NCI-H2196 (cell line): ENCODE measurements around the gene NAT14.
A peak's percentile ranks its signal among the peaks of the same experiment; 100 is the strongest.
"Not testable (repeated sequence)": the region's sequence is repeated elsewhere in the genome, so short reads cannot be mapped to it uniquely, and the experiment has no call there.

Source experiments
- DNase-seq: peaks from one replicate; lab custom pipeline; 2025; ENCODE audit not compliant: unreplicated experiment; lab: John Stamatoyannopoulos, UW

The NAT14 gene, protein sequence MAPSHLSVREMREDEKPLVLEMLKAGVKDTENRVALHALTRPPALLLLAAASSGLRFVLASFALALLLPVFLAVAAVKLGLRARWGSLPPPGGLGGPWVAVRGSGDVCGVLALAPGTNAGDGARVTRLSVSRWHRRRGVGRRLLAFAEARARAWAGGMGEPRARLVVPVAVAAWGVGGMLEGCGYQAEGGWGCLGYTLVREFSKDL

DNA sequence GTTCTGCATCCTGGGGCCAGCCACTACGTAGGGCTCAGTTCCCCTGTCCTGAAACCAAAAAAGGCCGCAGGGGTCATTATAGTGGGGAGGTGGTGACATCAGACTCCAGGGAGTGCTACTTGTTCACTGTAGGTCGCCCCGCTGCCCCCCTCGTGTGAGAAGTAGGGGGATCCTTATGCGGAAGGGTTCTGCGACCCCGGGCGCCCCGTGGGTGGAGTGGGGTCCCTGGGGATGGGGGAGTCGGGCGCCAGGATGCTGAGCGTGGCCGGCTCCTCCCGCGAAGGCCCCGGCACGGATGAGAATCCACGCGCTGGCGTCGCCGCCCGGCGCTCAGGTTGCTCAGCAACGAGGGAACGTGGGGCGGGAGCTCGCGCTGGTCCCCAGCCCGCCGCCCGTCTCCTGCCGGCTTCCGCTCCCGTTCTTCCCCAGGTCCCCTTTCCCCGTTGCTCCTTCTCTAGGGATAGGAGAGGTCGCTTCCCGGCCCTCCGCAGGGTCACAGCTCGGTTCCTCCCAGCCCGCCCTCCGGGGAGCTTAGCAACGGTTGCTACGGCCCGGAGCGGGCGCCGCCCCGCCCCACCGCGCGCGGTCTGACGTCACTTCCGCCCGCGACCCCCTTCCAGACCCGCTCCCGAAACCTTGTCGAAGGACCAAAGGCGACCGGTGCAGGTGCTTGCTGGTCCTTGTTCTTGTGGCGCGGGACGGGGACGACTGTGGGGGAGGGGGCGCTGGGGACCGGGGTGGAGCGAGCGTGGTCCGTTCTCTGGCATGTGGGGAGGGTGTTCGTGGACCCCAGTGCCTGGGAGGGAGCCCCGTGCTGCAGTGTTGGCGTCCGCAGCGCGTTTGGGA is at the start of gene NAT14:
TSS of gene NAT14 (plus strand) at position 596 of the 846 bp plus-strand sequence. CDS start 521 bp downstream, outside the sequence.
- peak; percentile 68 for DNase-seq

DNA sequence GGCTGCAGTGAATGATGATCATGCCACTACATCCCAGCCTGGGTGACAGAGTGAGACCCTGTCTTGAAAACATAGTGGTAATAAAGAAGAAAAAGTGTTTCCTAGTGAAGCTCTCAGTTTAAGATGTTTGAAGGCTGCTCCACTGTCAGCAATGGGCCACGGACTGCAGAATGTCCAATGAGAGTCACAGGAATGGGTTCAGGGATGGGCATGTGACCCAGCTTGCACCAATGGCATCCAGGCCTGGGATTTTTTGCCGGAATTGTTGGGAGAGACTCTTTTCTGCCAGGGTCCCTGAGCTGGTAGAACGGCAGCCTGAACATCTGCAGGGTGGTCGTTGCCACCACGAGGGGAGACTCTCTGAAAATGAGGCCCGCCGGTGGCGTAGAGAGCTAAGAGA is 48.1 kb upstream of the NAT14 start:
- DNase-seq, result no peak

DNA sequence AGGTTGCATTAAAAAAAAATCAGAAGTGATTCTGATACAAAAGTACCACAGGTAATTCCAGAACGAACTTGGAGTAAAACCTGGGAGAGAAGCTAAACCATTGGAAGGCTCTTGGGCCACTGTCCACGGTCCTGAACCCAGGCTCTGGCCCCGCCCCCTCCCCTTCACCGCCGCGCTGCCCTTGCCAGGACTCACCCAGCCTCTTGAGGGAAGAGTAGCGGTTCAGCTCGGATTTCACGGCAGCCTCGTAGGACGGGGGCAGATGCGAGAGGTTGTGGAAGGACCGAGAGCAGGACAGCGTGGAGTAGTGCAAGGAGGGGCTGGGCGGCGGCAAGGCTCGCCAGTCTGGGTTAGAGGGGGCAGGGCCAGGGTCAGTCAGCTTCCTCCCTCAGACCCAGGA is 47.6 kb upstream of the NAT14 start:
- peak; percentile 70 for DNase-seq

DNA sequence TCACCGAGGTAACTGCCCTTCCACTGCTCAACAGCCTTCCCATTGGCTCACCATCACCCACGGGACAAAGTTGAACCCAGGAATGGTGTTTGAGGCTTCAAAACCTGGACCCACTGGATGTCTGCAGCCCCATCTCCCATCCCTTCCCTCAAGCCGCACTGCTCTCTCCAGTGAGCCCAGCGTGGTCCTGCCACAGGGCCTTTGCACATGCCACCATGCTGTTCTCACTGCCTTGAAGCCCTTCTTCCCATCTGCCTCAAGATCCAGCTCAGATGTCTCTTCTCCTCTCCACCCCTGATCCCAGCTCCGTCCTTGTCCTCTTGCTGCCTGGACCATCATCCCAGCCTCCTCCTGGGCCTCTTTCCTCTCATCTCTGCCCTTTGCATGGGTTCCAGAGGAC is 45.9 kb upstream of the NAT14 start:
- no peak for DNase-seq

DNA sequence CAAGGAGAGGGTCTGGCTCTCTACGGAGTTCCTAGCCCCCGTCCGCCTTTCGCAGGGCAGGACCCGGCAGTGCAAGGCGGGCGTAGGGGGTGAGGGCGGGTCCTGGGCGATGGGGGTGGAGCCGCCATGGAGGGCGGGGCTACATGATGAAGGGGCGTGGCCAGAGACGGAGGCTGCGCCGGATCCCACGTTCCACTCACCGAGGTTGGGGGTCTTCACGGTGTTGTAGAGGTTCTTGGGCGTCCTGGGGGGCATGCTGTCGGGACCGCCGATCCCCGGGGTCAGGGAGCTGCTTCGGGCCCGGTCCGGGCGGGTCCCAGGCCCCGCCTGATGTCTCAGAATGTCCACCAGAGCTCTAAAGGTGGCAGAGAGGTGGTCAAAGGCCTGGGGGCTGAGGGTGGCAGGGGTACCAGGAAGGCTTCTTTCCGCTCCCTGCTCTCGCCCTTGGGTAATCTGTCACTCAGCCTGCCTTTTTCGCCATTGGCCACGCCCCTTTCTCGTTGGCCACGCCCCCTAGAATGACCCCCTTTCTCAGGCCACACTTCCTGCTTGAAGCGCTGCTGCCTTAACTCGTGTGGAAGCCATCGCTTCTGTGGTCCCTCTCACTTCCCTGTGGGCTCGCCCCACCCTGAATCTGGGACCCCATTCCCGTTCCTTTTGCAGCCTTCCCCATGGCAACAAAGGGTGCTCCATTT is 44.4 kb upstream of the NAT14 start:
- DNase-seq, result no peak

DNA sequence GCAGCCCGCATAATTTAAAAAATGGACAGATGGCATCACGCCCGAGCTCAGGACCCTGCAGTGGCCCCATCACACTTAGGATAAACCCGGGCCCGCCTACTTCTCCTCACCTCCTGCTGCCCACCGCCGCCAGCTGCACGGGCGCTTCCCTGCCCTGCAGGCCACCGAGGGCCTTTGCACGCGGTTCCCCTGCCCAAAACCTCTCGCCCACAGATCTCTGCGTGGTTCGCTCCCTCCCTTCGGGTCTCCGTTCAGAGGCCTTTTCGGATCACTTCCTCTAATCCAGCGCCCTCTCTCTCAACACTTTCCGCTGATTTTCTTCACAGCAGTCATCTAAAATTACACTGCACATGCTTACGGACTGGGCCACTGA is 43.7 kb upstream of the NAT14 start:
- no peak for DNase-seq

DNA sequence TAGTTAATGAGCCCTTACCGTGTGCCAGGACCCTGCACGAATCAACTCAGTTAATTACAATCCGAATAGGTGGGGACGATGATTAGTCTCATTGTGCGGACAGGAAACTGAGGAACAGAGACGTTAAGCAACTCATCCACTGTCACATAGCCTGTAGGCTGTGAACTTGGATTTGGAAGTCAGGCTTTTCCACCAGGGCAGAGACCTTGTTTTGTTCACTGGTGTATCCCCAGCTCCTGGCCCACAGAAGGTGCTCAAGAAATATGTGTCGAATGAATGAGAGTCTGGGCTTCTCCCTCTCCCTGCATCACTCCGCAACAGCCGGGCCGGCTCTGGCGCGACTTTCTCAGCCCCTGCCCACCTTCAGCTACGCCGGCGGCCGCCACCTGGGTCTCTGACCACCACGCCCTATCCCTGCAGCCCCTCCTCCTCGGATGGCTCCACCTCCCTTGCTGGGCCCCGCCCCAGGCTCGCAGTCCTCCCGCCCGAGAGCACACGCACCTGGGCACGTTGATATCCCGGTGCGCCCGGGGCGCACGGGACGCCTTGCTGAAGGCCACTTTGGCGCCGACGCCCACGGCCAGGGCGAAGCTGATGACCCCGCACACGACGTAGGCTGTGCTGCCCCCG is 43.2 kb upstream of the NAT14 start:
- peak; percentile 66 for DNase-seq

DNA sequence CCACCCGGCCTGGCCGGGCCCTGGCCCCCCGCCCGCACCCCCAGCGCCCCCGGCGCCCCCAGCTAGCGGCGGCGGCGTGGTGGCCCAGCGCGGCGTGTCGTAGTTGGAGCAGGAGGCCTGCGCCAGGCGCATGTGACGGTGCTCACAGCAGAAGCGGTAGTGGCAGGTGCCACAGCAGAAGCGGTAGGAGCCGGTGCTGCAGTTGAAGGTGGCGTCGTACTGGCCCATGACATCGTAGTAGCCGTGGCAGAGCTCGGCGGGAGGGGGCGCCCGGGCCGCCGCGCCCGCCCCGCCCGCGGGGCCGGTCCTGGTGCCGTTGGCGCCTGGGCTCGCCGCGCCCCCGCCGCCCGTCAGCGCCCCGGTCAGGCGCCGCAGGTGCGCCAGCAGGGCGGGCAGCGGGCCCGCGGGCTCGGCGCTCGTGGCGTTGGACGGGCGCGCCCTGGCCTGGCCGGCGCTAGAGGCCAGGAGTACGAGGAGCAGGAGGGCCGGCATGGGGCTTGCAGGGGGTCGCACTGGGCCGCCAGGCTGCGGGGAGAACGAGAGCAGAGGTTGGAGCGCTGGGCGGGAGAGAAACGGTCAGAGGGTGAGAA is 42.5 kb upstream of the NAT14 start:
- peak; percentile 51 for DNase-seq

DNA sequence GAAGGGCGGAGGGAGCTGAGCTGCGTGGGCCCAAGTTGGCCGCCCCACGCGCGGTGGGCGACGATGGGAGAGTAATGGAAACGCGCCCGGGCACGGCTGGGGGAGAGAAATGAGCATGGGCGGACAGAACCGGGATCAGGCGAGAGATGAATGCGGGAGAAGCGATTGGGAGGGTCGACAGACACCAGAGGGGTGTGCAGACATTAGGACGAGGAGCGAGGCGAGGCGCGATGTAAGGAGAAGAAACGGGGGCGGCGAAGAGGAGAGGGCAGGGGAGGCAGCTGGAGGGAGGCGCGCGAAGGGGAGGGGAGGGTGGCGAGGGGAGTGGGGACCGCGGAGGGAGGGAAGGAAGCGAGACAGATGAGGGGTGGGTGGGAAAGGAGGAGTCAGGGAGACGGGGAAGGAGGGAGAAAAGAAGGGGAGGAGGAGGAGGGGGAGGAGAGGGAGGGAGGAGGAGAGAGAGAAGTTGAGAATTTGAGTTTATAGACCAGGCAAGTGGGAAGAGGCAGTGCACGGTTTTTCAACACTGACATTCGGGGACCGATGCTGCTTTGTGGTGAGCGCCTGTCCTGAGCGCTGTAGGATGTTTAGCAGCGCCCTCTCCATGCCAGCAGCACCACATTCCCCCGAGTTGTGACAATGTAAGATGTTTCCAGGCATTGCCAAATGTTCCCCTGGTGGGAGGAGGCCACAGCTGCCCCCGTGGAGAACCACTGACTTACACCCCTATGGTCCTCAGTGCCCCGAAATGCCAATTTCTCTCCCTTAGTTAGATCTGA is 41.8 kb upstream of the NAT14 start, which contains the start of gene SHISA7:
TSS of gene SHISA7 (minus strand) at position 256 of the 779 bp plus-strand sequence. CDS start 437 bp downstream, outside the sequence.
- DNase-seq, result no peak

DNA sequence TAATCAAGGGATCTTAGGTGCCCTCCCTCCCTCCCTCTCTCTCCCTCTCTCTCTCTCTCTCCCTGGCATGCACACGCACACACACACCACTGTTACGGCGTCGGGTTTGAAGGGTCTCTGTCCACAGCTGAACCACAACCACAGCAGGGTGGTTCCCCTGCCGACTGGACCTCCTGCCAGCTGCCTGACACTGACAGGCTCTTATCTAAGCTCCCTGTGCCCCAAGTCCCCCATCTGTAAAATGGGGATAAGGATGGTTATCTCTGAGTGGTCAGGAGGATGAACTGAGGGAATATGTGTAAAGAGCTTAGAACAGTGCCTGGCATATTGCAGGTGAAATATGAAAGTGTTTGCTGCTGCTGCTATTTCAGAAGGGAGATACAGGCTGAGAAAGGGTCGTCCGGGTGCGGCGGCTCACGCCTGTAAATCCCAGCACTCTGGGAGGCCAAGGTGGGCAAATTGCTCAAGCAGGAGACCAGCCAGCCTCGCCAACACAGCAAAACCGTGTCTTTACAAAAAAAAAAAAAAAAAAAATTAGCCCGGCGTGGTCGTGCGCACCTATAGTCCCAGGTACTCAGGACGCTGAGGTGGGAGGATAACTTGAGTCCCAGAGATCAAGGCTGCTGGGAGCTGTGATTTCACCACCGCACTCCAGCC is 41.0 kb upstream of the NAT14 start:
- DNase-seq, result no peak

DNA sequence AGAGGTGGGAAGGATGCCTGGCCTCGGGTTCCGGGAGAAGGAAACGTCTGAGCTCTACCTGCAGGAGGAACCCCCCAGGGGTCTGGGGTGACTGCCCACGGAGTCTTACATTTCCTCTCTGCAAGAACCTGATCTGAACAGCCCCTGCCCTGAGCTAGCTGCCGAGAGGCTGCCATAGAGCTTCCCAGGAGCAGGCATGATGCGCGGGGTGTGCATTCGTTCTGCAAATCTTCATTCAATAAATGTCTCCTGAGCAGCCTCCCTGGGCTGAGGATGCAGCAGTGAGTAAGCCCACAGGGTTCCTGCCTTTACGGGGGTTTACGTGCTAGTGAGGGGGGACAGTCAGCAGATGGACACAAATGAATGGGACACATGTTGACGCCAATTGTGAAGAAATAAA is 40.3 kb upstream of the NAT14 start:
- no peak for DNase-seq

DNA sequence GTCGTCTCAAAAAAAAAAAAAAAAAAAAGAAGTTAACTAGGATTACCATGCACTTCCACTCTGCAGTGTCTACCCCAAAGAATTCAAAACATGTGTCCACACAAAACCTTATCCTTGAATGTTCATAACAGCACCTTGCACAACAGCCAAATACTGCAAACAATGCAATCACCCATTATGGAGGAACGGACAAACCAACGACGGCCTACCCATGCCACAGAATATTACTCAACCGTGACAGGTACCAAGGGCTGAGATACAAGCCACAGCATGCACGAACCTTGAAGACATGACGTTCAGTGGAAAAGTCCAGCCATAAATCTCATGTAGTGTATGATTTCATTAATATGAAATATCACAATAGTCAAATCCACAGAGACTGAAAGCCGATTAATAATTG is 38.9 kb upstream of the NAT14 start:
- no peak for DNase-seq

DNA sequence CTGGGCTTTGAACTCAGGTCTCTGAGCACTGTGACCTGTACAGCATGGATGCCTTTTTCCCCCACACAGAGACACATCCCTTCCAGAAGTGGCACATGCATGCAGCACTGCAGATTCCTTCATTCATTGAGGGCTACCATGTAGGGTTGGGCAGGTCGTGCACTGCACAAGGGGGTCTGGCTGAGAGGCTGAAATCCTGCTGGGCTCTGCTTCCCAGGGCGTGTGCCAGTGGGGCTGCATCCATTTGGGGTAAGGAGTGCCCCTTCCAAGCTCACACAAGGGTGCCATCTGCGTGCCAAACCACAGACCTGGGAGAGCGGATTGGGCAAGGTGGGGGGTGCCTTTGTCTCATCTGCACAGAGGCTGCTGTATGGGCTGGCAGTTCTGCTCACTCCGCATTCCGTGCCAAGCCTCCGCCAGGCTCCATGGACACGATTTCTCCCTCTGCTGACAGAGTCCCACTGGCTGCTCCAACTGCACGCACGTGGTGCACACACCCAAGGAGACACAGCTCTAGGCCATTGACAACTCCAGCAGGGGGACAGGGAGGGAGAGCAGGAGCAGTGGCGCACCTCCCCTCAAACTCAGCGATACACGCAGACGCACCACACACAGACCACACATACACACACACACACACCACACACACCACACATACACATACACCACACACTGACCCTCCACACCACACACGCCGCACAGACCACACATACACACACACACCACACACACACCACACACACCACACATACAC is 37.4 kb upstream of the NAT14 start:
- peak; percentile 71 for DNase-seq

DNA sequence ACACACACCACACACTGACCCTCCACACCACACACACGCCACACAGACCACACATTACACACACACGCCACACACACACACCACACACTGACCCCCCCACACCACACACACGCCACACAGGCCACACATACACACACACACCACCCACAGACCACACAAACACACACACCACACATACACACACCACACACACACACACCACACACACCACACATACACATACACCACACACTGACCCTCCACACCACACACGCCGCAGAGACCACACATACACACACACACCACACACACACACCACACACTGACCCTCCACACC is 36.9 kb upstream of the NAT14 start:
- not testable (repeated sequence) for DNase-seq

DNA sequence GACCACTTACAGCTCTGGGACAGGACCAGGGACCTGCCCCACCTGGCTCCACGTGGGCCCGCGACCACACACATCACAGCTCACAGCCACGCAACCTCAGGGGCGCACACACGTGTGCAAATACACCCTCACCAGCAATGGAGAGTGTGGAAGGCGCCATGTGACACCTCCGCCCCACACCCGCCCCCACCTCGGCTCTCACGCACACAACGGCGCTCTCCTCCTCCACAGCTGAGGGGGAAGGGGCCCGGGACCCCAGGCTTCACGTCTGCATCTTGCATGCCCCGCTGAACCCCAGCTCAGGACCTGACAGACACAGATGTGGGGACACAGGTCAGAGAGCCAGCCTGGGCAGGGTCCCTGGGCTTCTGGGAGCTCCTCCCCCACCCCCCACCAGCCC is 35.5 kb upstream of the NAT14 start:
- no peak for DNase-seq

DNA sequence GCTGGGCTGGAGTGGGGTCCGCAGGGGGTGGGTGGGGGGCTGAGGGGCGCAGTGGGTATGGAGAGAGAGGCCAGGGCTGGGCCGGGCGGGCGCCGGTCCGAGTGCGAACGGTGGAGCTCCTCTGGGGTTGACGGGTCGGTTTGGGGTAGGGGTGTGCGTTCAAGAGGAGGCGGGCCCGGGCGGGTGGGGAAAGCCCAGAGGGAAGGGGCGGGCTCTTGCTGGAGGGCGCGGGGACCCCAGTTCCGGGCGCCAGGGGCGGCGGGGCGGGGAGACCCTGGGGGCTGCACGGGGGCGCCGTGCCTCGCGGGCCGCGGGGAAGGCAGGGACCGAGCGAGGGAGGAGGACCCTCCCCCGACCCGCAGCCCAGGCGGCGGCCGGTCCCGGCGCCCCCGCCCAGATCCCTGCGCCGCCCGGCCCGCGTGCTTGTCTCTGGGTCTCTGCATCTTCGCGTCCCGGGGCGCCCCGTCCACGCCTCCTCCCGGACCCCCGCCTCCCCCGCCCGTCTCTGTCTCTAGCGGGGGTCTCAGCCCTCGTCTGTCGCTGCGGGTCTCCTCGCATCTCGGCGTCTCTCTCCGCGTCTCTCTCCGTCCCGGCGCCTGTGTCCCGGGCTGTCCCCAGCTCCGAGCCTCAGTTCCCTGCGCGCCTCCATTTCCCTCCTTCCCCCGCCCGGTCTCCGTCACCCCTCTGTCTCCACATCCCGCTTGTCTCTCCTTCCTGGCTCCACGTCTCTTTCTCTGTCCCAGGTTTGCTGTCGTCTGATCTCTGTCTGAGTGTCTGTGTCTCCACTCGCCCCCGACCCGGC is 33.6 kb upstream of the NAT14 start:
- no peak for DNase-seq

DNA sequence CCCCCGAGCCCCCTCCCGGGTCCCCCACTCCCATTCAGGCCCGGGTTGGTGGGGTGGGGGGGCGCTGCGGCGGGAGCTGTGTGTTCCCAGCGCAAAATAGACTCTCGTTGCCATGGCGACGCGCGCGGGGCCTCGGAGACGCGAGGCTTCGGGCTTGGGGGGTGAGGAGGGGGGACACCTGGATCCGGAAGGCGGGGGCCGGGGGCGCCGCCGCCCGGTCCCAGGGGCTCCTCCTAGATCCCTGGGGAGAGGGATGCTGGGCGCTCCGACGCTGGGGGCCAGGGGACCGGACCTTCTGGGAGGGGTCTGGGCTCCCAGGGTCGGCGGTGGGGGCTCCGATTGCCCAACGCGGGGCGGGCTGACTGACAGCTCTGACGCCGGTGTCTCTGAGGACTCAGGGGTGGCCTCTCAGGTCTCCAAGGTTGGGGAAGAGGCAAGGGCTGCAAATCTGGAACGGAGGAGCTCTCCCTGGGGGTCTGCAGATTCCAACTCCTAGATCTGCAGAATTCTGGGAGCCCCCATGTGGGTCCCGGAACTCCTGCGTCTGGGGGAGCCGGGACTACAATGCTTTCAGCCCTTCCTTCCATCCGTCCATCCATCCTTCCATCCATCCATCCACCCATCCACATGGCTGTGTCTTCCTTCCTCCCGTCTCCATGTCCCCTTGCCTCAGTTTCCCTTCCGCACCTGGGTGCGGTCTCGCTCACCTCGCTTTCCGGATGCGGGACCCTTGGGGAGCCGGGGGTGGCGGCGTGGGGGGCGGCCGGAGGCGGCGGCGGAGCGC is 32.8 kb upstream of the NAT14 start:
- DNase-seq, result peak; percentile 34
